NB4 (cell line): ENCODE results near the gene AKNA.

Source experiments
- DNase-seq: peaks from one replicate; pipeline ENCODE4 v3.0.0; 2010; ENCODE audit warnings: low read depth
- H3K4me3 ChIP-seq: one replicate; pipeline ENCODE4 v1.5.1; 2011; ENCODE audit warnings: mild to moderate bottlenecking, low read depth, low read length, moderate library complexity
- CTCF ChIP-seq: IDR thresholded peaks from one replicate; pipeline ENCODE4 v1.5.1; 2012; ENCODE audit warnings: low read depth, low read length
- MAX ChIP-seq: IDR thresholded peaks from 2 replicates; pipeline ENCODE4 v1.6.1; 2011; ENCODE audit warnings: low read depth, low read length
- MYC ChIP-seq: IDR thresholded peaks from 2 replicates; pipeline ENCODE4 v1.6.1; 2011; ENCODE audit warnings: low read depth, low read length
- POLR2A ChIP-seq: IDR thresholded peaks from 2 replicates; pipeline ENCODE4 v1.6.1; 2011; ENCODE audit warnings: mild to moderate bottlenecking; ENCODE audit not compliant: insufficient read length; ENCODE audit errors: extremely low read depth

Gene AKNA

GRCh38 chr9:114287763-114288192, 100.0 kb downstream of the AKNA start:
- H3K4me3 ChIP-seq: no peak overlapping the region
- DNase-seq: no peak
- no peak for TF ChIP-seq CTCF

- no peak for DNase-seq
- TF ChIP-seq MYC: no peak
- no peak for TF ChIP-seq CTCF
- no peak for TF ChIP-seq MAX
- TF ChIP-seq POLR2A: no peak
- H3K4me3 ChIP-seq: no peak overlapping the region
These were observed 100.6 kb downstream of the AKNA start for GRCh38 chr9:114287001-114287762.

- no peak for DNase-seq
- H3K4me3 ChIP-seq: no peak overlapping the region
- no peak for TF ChIP-seq MAX
- no peak for TF ChIP-seq POLR2A
- no peak for TF ChIP-seq MYC
- no peak for TF ChIP-seq CTCF
These were observed 101.6 kb downstream of the AKNA start for GRCh38 chr9:114286146-114286679.

GRCh38 chr9:114285166-114285867, 102.5 kb downstream of the AKNA start:
- no peak overlapping the region for H3K4me3 ChIP-seq
- no peak for TF ChIP-seq MAX
- TF ChIP-seq MYC: no peak
- no peak for TF ChIP-seq POLR2A
- TF ChIP-seq CTCF: no peak
- peak; percentile 73 for DNase-seq

- H3K4me3 ChIP-seq: no peak overlapping the region
- no peak for DNase-seq
- TF ChIP-seq MAX (no peak), POLR2A (no peak), CTCF (no peak), MYC (no peak)
These were observed 103.3 kb downstream of the AKNA start for GRCh38 chr9:114284316-114285060.
